Measurements from ENCODE around the gene ZBTB16. TPM values are rescaled to one million over a fixed set of nuclear protein-coding genes. Genes with fewer than 3 reads are reported as not detected.
A peak's percentile ranks its signal among the peaks of the same experiment; 100 is the strongest.

ZBTB16 gene
- total RNA-seq, 1 donor from 2014 or later = 171 TPM

- Histone ChIP-seq H3K36me3 (peaks cover 45% of the 10 kb centered on the region), H3K9me3 (no peaks in the 10 kb centered on the region), H3K27ac (no peak overlapping the region), H3K4me1 (peaks cover 88% of the 10 kb centered on the region), H3K4me3 (no peak overlapping the region), H3K27me3 (ENCODE audit: low read depth) (no peaks in the 10 kb centered on the region)
- ATAC-seq (no peak), DNase-seq (no peak)
- no peak for TF ChIP-seq CTCF (IDR thresholded peaks at IDR 0.05)
- intact Hi-C loops (cut with DNase I) = no loop called here
Measured at GRCh38 chr11:114125531-114125930, 66.0 kb downstream of the ZBTB16 start.

- TF ChIP-seq CTCF (IDR thresholded peaks at IDR 0.05) = no peak
- intact Hi-C loops (cut with DNase I) = no loop called here
- Histone ChIP-seq H3K27me3 (ENCODE audit: low read depth) (no peaks in the 10 kb centered on the region), H3K9me3 (no peaks in the 10 kb centered on the region), H3K4me3 (no peak overlapping the region), H3K36me3 (peaks cover 45% of the 10 kb centered on the region), H3K27ac (no peak overlapping the region), H3K4me1 (peaks cover 88% of the 10 kb centered on the region)
- ATAC-seq (no peak), DNase-seq (no peak)
Measured at GRCh38 chr11:114125959-114126358, 66.4 kb downstream of the ZBTB16 start.

GRCh38 chr11:114128399-114128798 lies 68.9 kb downstream of the ZBTB16 start:
- intact Hi-C loops (cut with DNase I) = no loop called here
- H3K4me3 ChIP-seq = no peak overlapping the region
- no peak for TF ChIP-seq CTCF (IDR thresholded peaks at IDR 0.05)
- H3K9me3 ChIP-seq = no peaks in the 10 kb centered on the region
- H3K36me3 ChIP-seq = peaks cover 30% of the 10 kb centered on the region
- H3K4me1 ChIP-seq = peaks cover 88% of the 10 kb centered on the region
- H3K27me3 ChIP-seq (ENCODE audit: low read depth) = no peaks in the 10 kb centered on the region
- ATAC-seq (peak; percentile 71 to 78), DNase-seq (no peak)
- peak overlapping the region; percentile 51 for H3K27ac ChIP-seq

- intact Hi-C loops (cut with DNase I) = no loop called here
- no peak for TF ChIP-seq CTCF (IDR thresholded peaks at IDR 0.05)
- ATAC-seq = no peak
- Histone ChIP-seq H3K9me3 (no peaks in the 10 kb centered on the region), H3K27ac (no peak overlapping the region), H3K36me3 (peaks cover 30% of the 10 kb centered on the region), H3K4me1 (peaks cover 88% of the 10 kb centered on the region), H3K4me3 (no peak overlapping the region), H3K27me3 (ENCODE audit: low read depth) (no peaks in the 10 kb centered on the region)
- no peak for DNase-seq
Measured at GRCh38 chr11:114129142-114129541, 69.6 kb downstream of the ZBTB16 start.

GRCh38 chr11:114129699-114130098 lies 70.2 kb downstream of the ZBTB16 start:
- H3K4me1 ChIP-seq = peaks cover 92% of the 10 kb centered on the region
- H3K9me3 ChIP-seq = no peaks in the 10 kb centered on the region
- ATAC-seq = no peak
- TF ChIP-seq CTCF (IDR thresholded peaks at IDR 0.05) = no peak
- H3K4me3 ChIP-seq = no peak overlapping the region
- H3K27ac ChIP-seq = no peak overlapping the region
- no peaks in the 10 kb centered on the region for H3K27me3 ChIP-seq (ENCODE audit: low read depth)
- DNase-seq = no peak
- peaks cover 27% of the 10 kb centered on the region for H3K36me3 ChIP-seq
- intact Hi-C loops (cut with DNase I) = no loop called here

- ATAC-seq (peak in 1 of 2 donors; percentile 3), DNase-seq (no peak)
- no peaks in the 10 kb centered on the region for H3K9me3 ChIP-seq
- H3K4me1 ChIP-seq = peaks cover 96% of the 10 kb centered on the region
- H3K4me3 ChIP-seq = no peak overlapping the region
- peaks cover 26% of the 10 kb centered on the region for H3K36me3 ChIP-seq
- H3K27ac ChIP-seq = no peak overlapping the region
- no peak for TF ChIP-seq CTCF (IDR thresholded peaks at IDR 0.05)
- intact Hi-C loops (cut with DNase I) = no loop called here
- H3K27me3 ChIP-seq (ENCODE audit: low read depth) = no peaks in the 10 kb centered on the region
Measured at GRCh38 chr11:114130115-114130576, 70.6 kb downstream of the ZBTB16 start.

Measured in lower lobe of right lung (tissue), 2 donors.